ENCODE results near the gene THBS4.
A peak's percentile ranks its signal among the peaks of the same experiment; 100 is the strongest.

Gene THBS4

GRCh38 chr5:80034962-80035821, at the start of gene THBS4:
Gene THBS4 (plus strand): TSS chr5:80035348. CDS start chr5:80035538, 190 bp downstream.
- Histone ChIP-seq H3K27me3 (ENCODE audit: control insufficient read depth, insufficient read depth, low read length) (peaks cover 52% of the 10 kb centered on the region), H3K36me3 (ENCODE audit: control insufficient read depth, insufficient read depth, low read length) (no peaks in the 10 kb centered on the region), H3K9ac (ENCODE audit: low read length) (peak within 1 kb of the TSS; percentile 70), H3K4me1 (ENCODE audit: control insufficient read depth, insufficient read depth, low read length) (peaks cover 9% of the 10 kb centered on the region), H3K9me3 (ENCODE audit: control insufficient read depth, insufficient read depth, low read depth, low read length) (no peaks in the 10 kb centered on the region), H3K27ac (ENCODE audit: low read depth, low read length) (no peak within 1 kb of the TSS), H3K4me3 (ENCODE audit: low read depth, low read length) (peak within 1 kb of the TSS; percentile 96)

- H3K27me3 ChIP-seq (ENCODE audit: control insufficient read depth, insufficient read depth, low read length), result no peaks in the 10 kb centered on the region
- no peaks in the 10 kb centered on the region for H3K9me3 ChIP-seq (ENCODE audit: control insufficient read depth, insufficient read depth, low read depth, low read length)
- peaks cover 73% of the 10 kb centered on the region for H3K36me3 ChIP-seq (ENCODE audit: control insufficient read depth, insufficient read depth, low read length)
- H3K27ac ChIP-seq (ENCODE audit: low read depth, low read length), result no peak overlapping the region
- H3K9ac ChIP-seq (ENCODE audit: low read length), result no peak overlapping the region
- peaks cover 2% of the 10 kb centered on the region; the same call in 1 of the 2 replicates for H3K4me1 ChIP-seq (ENCODE audit: control insufficient read depth, insufficient read depth, low read length)
- no peak overlapping the region for H3K4me3 ChIP-seq (ENCODE audit: low read depth, low read length)
Measured at GRCh38 chr5:79986260-79986659, 48.9 kb upstream of the THBS4 start.

GRCh38 chr5:79990205-79990597, 44.9 kb upstream of the THBS4 start:
- no peaks in the 10 kb centered on the region for H3K9me3 ChIP-seq (ENCODE audit: control insufficient read depth, insufficient read depth, low read depth, low read length)
- peak overlapping the region; percentile 91 for H3K9ac ChIP-seq (ENCODE audit: low read length)
- peak overlapping the region; percentile 96 for H3K4me3 ChIP-seq (ENCODE audit: low read depth, low read length)
- no peaks in the 10 kb centered on the region for H3K27me3 ChIP-seq (ENCODE audit: control insufficient read depth, insufficient read depth, low read length)
- peaks cover 38% of the 10 kb centered on the region for H3K36me3 ChIP-seq (ENCODE audit: control insufficient read depth, insufficient read depth, low read length)
- H3K4me1 ChIP-seq (ENCODE audit: control insufficient read depth, insufficient read depth, low read length), result peaks cover 4% of the 10 kb centered on the region; the same call in 1 of the 2 replicates
- H3K27ac ChIP-seq (ENCODE audit: low read depth, low read length), result peak overlapping the region; percentile 89

- H3K27ac ChIP-seq (ENCODE audit: low read depth, low read length), result peak within 1 kb of the TSS; percentile 89
- no peaks in the 10 kb centered on the region for H3K9me3 ChIP-seq (ENCODE audit: control insufficient read depth, insufficient read depth, low read depth, low read length)
- H3K4me1 ChIP-seq (ENCODE audit: control insufficient read depth, insufficient read depth, low read length), result peaks cover 4% of the 10 kb centered on the region; the same call in 1 of the 2 replicates
- no peaks in the 10 kb centered on the region for H3K27me3 ChIP-seq (ENCODE audit: control insufficient read depth, insufficient read depth, low read length)
- H3K4me3 ChIP-seq (ENCODE audit: low read depth, low read length), result peak within 1 kb of the TSS; percentile 96
- H3K9ac ChIP-seq (ENCODE audit: low read length), result peak within 1 kb of the TSS; percentile 91
- peaks cover 32% of the 10 kb centered on the region for H3K36me3 ChIP-seq (ENCODE audit: control insufficient read depth, insufficient read depth, low read length)
Measured at GRCh38 chr5:79990598-79991507, 44.3 kb upstream of the THBS4 start, which contains the start of gene MTX3. Gene MTX3 (minus strand): TSS chr5:79991262. CDS start chr5:79991238, 24 bp downstream.

GRCh38 chr5:79992891-79993657, 42.1 kb upstream of the THBS4 start:
- no peaks in the 10 kb centered on the region for H3K27me3 ChIP-seq (ENCODE audit: control insufficient read depth, insufficient read depth, low read length)
- H3K9me3 ChIP-seq (ENCODE audit: control insufficient read depth, insufficient read depth, low read depth, low read length), result no peaks in the 10 kb centered on the region
- peaks cover 13% of the 10 kb centered on the region for H3K36me3 ChIP-seq (ENCODE audit: control insufficient read depth, insufficient read depth, low read length)
- H3K4me3 ChIP-seq (ENCODE audit: low read depth, low read length), result no peak overlapping the region
- no peak overlapping the region for H3K27ac ChIP-seq (ENCODE audit: low read depth, low read length)
- no peak overlapping the region for H3K9ac ChIP-seq (ENCODE audit: low read length)
- peaks cover 4% of the 10 kb centered on the region; the same call in 1 of the 2 replicates for H3K4me1 ChIP-seq (ENCODE audit: control insufficient read depth, insufficient read depth, low read length)

- no peaks in the 10 kb centered on the region for H3K36me3 ChIP-seq (ENCODE audit: control insufficient read depth, insufficient read depth, low read length)
- no peak overlapping the region for H3K9ac ChIP-seq (ENCODE audit: low read length)
- H3K27me3 ChIP-seq (ENCODE audit: control insufficient read depth, insufficient read depth, low read length), result no peaks in the 10 kb centered on the region
- no peaks in the 10 kb centered on the region for H3K9me3 ChIP-seq (ENCODE audit: control insufficient read depth, insufficient read depth, low read depth, low read length)
- H3K4me3 ChIP-seq (ENCODE audit: low read depth, low read length), result no peak overlapping the region
- H3K27ac ChIP-seq (ENCODE audit: low read depth, low read length), result no peak overlapping the region
- H3K4me1 ChIP-seq (ENCODE audit: control insufficient read depth, insufficient read depth, low read length), result peaks cover 27% of the 10 kb centered on the region
Measured at GRCh38 chr5:79999722-80000121, 35.4 kb upstream of the THBS4 start.

- Histone ChIP-seq H3K27me3 (ENCODE audit: control insufficient read depth, insufficient read depth, low read length) (no peaks in the 10 kb centered on the region), H3K9ac (ENCODE audit: low read length) (no peak overlapping the region), H3K36me3 (ENCODE audit: control insufficient read depth, insufficient read depth, low read length) (no peaks in the 10 kb centered on the region), H3K9me3 (ENCODE audit: control insufficient read depth, insufficient read depth, low read depth, low read length) (no peaks in the 10 kb centered on the region), H3K27ac (ENCODE audit: low read depth, low read length) (no peak overlapping the region), H3K4me3 (ENCODE audit: low read depth, low read length) (peak overlapping the region; percentile 15), H3K4me1 (ENCODE audit: control insufficient read depth, insufficient read depth, low read length) (peaks cover 27% of the 10 kb centered on the region)
Measured at GRCh38 chr5:80002677-80003076, 32.5 kb upstream of the THBS4 start.

GRCh38 chr5:80008995-80009765, 26.0 kb upstream of the THBS4 start:
- Histone ChIP-seq H3K9ac (ENCODE audit: low read length) (no peak overlapping the region), H3K36me3 (ENCODE audit: control insufficient read depth, insufficient read depth, low read length) (no peaks in the 10 kb centered on the region), H3K27ac (ENCODE audit: low read depth, low read length) (no peak overlapping the region), H3K4me1 (ENCODE audit: control insufficient read depth, insufficient read depth, low read length) (no peaks in the 10 kb centered on the region; the same call in 1 of the 2 replicates), H3K27me3 (ENCODE audit: control insufficient read depth, insufficient read depth, low read length) (no peaks in the 10 kb centered on the region), H3K4me3 (ENCODE audit: low read depth, low read length) (no peak overlapping the region), H3K9me3 (ENCODE audit: control insufficient read depth, insufficient read depth, low read depth, low read length) (0 out of 2 replicates have a peak, but pooled peaks cover 3% of the 10 kb centered on the region)

GRCh38 chr5:80010754-80011392, 24.3 kb upstream of the THBS4 start:
- H3K4me1 ChIP-seq (ENCODE audit: control insufficient read depth, insufficient read depth, low read length), result no peaks in the 10 kb centered on the region; the same call in 1 of the 2 replicates
- H3K9ac ChIP-seq (ENCODE audit: low read length), result no peak overlapping the region
- H3K27ac ChIP-seq (ENCODE audit: low read depth, low read length), result no peak overlapping the region
- H3K9me3 ChIP-seq (ENCODE audit: control insufficient read depth, insufficient read depth, low read depth, low read length), result 0 out of 2 replicates have a peak, but pooled peaks cover 3% of the 10 kb centered on the region
- H3K4me3 ChIP-seq (ENCODE audit: low read depth, low read length), result no peak overlapping the region
- H3K27me3 ChIP-seq (ENCODE audit: control insufficient read depth, insufficient read depth, low read length), result no peaks in the 10 kb centered on the region
- no peaks in the 10 kb centered on the region for H3K36me3 ChIP-seq (ENCODE audit: control insufficient read depth, insufficient read depth, low read length)
